Muscle layer of duodenum (tissue), 2 donors: ENCODE data around the gene ART3.

Experiments
- H3K27ac ChIP-seq: one replicate; pipeline ENCODE4 v1.7.0; 2013; ENCODE audit warnings: mild to moderate bottlenecking, low read length
- H3K27me3 ChIP-seq: one replicate; pipeline ENCODE4 v1.7.0; 2013; ENCODE audit warnings: low read depth, mild to moderate bottlenecking, control low read depth, low read length
- H3K36me3 ChIP-seq, 2 donors: one replicate each; pipeline ENCODE4 v1.7.0; 2013; ENCODE audit warnings: low read length in 2 of 2, control low read depth in 1 of 2, mild to moderate bottlenecking in 1 of 2; ENCODE audit not compliant: insufficient read depth in 2 of 2, control insufficient read depth in 1 of 2
- H3K4me1 ChIP-seq, 2 donors: one replicate each; pipeline ENCODE4 v1.7.0; 2013; ENCODE audit warnings: low read length in 2 of 2, mild to moderate bottlenecking in 2 of 2, control low read depth in 1 of 2, moderate library complexity in 1 of 2; ENCODE audit not compliant: insufficient read depth in 2 of 2, control insufficient read depth in 1 of 2
- H3K4me3 ChIP-seq, 2 donors: one replicate each; pipeline ENCODE4 v1.7.0; 2013; ENCODE audit warnings: low read length in 2 of 2, low read depth in 1 of 2, mild to moderate bottlenecking in 1 of 2
- H3K9me3 ChIP-seq, 2 donors: one replicate each; pipeline ENCODE4 v1.7.0; 2013; ENCODE audit warnings: low read length in 2 of 2, control low read depth in 1 of 2, mild to moderate bottlenecking in 1 of 2; ENCODE audit not compliant: control insufficient read depth in 1 of 2
- donor health status: healthy.

The ART3 gene

GRCh38 chr4:76106442-76106841, 31.9 kb downstream of the ART3 start:
- no peaks in the 10 kb centered on the region for H3K9me3 ChIP-seq
- H3K4me1 ChIP-seq = no peaks in the 10 kb centered on the region
- no peak overlapping the region for H3K4me3 ChIP-seq
- H3K27me3 ChIP-seq = no peaks in the 10 kb centered on the region
- no peak overlapping the region for H3K27ac ChIP-seq
- H3K36me3 ChIP-seq = no peaks in the 10 kb centered on the region

GRCh38 chr4:76108467-76109181, 34.1 kb downstream of the ART3 start:
- H3K36me3 ChIP-seq = peaks cover 5 to 11% of the 10 kb centered on the region in 2 donors
- H3K27ac ChIP-seq = no peak overlapping the region
- H3K4me3 ChIP-seq = no peak overlapping the region
- no peaks in the 10 kb centered on the region for H3K9me3 ChIP-seq
- H3K27me3 ChIP-seq = no peaks in the 10 kb centered on the region
- H3K4me1 ChIP-seq = no peaks in the 10 kb centered on the region

GRCh38 chr4:76116821-76117220, 42.3 kb downstream of the ART3 start:
- no peak overlapping the region for H3K27ac ChIP-seq
- H3K4me3 ChIP-seq = no peak overlapping the region
- no peaks in the 10 kb centered on the region for H3K9me3 ChIP-seq
- H3K36me3 ChIP-seq = peaks cover 40 to 58% of the 10 kb centered on the region in 2 donors
- H3K27me3 ChIP-seq = no peaks in the 10 kb centered on the region
- H3K4me1 ChIP-seq = no peaks in the 10 kb centered on the region

- Histone ChIP-seq H3K4me1 (no peaks in the 10 kb centered on the region), H3K36me3 (peaks cover 45 to 60% of the 10 kb centered on the region in 2 donors), H3K4me3 (no peak overlapping the region), H3K27ac (no peak overlapping the region), H3K27me3 (no peaks in the 10 kb centered on the region), H3K9me3 (no peaks in the 10 kb centered on the region)
These were observed 43.0 kb downstream of the ART3 start for GRCh38 chr4:76117536-76117935.

GRCh38 chr4:76120199-76120598, 45.7 kb downstream of the ART3 start:
- Histone ChIP-seq H3K4me1 (no peaks in the 10 kb centered on the region), H3K27me3 (no peaks in the 10 kb centered on the region), H3K4me3 (no peak overlapping the region), H3K9me3 (no peaks in the 10 kb centered on the region), H3K27ac (no peak overlapping the region), H3K36me3 (peaks cover 42 to 50% of the 10 kb centered on the region in 2 donors)

GRCh38 chr4:76125816-76126215, 51.3 kb downstream of the ART3 start:
- peaks cover 20 to 31% of the 10 kb centered on the region in 2 donors for H3K36me3 ChIP-seq
- no peak overlapping the region for H3K4me3 ChIP-seq
- no peaks in the 10 kb centered on the region for H3K27me3 ChIP-seq
- no peaks in the 10 kb centered on the region for H3K4me1 ChIP-seq
- no peaks in the 10 kb centered on the region for H3K9me3 ChIP-seq
- H3K27ac ChIP-seq = no peak overlapping the region

- Histone ChIP-seq H3K4me1 (no peaks in the 10 kb centered on the region), H3K36me3 (peaks cover 11 to 27% of the 10 kb centered on the region in 2 donors), H3K27me3 (no peaks in the 10 kb centered on the region)
These were observed 53.2 kb downstream of the ART3 start for GRCh38 chr4:76127754-76128153.

GRCh38 chr4:76141241-76141640, 66.7 kb downstream of the ART3 start:
- Histone ChIP-seq H3K27ac (no peak overlapping the region), H3K4me1 (peaks cover under 1 to 6% of the 10 kb centered on the region in 2 donors), H3K4me3 (no peak overlapping the region), H3K9me3 (no peaks in the 10 kb centered on the region), H3K27me3 (no peaks in the 10 kb centered on the region), H3K36me3 (peaks cover 21 to 47% of the 10 kb centered on the region in 2 donors)

More at GRCh38 chr4:76127754-76128153, 53.2 kb downstream of the ART3 start:
- H3K4me3 ChIP-seq = no peak overlapping the region
- no peak overlapping the region for H3K27ac ChIP-seq
- no peaks in the 10 kb centered on the region for H3K9me3 ChIP-seq

- H3K9me3 ChIP-seq = no peaks in the 10 kb centered on the region
- no peaks in the 10 kb centered on the region for H3K27me3 ChIP-seq
- no peak overlapping the region for H3K4me3 ChIP-seq
- peaks cover 9 to 26% of the 10 kb centered on the region in 2 donors for H3K4me1 ChIP-seq
- peaks cover 17 to 35% of the 10 kb centered on the region in 2 donors for H3K36me3 ChIP-seq
- no peak overlapping the region for H3K27ac ChIP-seq
These were observed 70.0 kb downstream of the ART3 start for GRCh38 chr4:76144546-76144945.

- Histone ChIP-seq H3K27me3 (no peaks in the 10 kb centered on the region), H3K9me3 (no peaks in the 10 kb centered on the region), H3K4me1 (peaks cover 9 to 29% of the 10 kb centered on the region in 2 donors), H3K4me3 (peak overlapping the region; percentile 93 to 99), H3K36me3 (peaks cover 4 to 9% of the 10 kb centered on the region in 2 donors), H3K27ac (peak overlapping the region; percentile 89)
These were observed 73.1 kb downstream of the ART3 start for GRCh38 chr4:76147454-76148141.

GRCh38 chr4:76148142-76148865, 73.8 kb downstream of the ART3 start, which contains the start of gene NUP54:
TSS of gene NUP54 (minus strand) at chr4:76148397. CDS start at chr4:76148374, 23 bp downstream.
- H3K27ac ChIP-seq = peak within 1 kb of the TSS; percentile 89
- no peaks in the 10 kb centered on the region for H3K27me3 ChIP-seq
- peak within 1 kb of the TSS; percentile 93 to 99 for H3K4me3 ChIP-seq
- H3K36me3 ChIP-seq = peaks cover 3% of the 10 kb centered on the region in 2 donors
- no peaks in the 10 kb centered on the region for H3K9me3 ChIP-seq
- peaks cover 9 to 29% of the 10 kb centered on the region in 2 donors for H3K4me1 ChIP-seq
